IgD-negative memory B cell (primary cell): Measurements from ENCODE around the gene PON2. TPM values are rescaled to one million over a fixed set of nuclear protein-coding genes. Genes with fewer than 3 reads are reported as not detected.
"Not testable (repeated sequence)": the region's sequence is repeated elsewhere in the genome, so short reads cannot be mapped to it uniquely, and the experiment has no call there.

ENCODE experiments used
- H3K27ac Mint-ChIP-seq, 3 donors: one replicate each; pipeline ENCODE4 v1.8.0; 2020 to 2022; ENCODE audit warnings: mild to moderate bottlenecking in 3 of 3, mixed read lengths in 3 of 3, moderate library complexity in 1 of 3
- H3K27me3 Mint-ChIP-seq: one replicate; pipeline ENCODE4 v1.8.0; 2021; ENCODE audit warnings: mixed read lengths
- H3K36me3 Mint-ChIP-seq: one replicate; pipeline ENCODE4 v1.8.0; 2020; ENCODE audit warnings: mild to moderate bottlenecking, mixed read lengths
- H3K4me1 Mint-ChIP-seq, 3 donors: one replicate each; pipeline ENCODE4 v1.8.0; 2020 to 2022; ENCODE audit warnings: mixed read lengths in 3 of 3, mild to moderate bottlenecking in 1 of 3
- H3K4me3 Mint-ChIP-seq, 4 donors: one replicate each; pipeline ENCODE4 v1.8.0; 2020 to 2022; ENCODE audit warnings: mild to moderate bottlenecking in 4 of 4, mixed read lengths in 4 of 4, moderate library complexity in 3 of 4
- H3K9me3 Mint-ChIP-seq, 3 donors: one replicate each; pipeline ENCODE4 v1.8.0; 2020 to 2021; ENCODE audit warnings: mixed read lengths in 3 of 3, mild to moderate bottlenecking in 1 of 3
- polyA plus RNA-seq: library from polyadenylated mRNA; unstranded; fragments of 300-500 nt; fragmentation: Illumina TruSeq; gene quantifications from one replicate; pipeline ENCODE4 v1.2.3, GENCODE V29; 2021

Gene PON2
- polyA plus RNA-seq, 1 donor from 2014 or later: 1.7 TPM

- Mint-ChIP-seq H3K4me1 (peaks cover 0 to 1% (median 1%) of the 10 kb centered on the region in 3 donors), H3K27ac (no peak overlapping the region), H3K36me3 (peaks cover 3% of the 10 kb centered on the region), H3K9me3 (no peaks in the 10 kb centered on the region), H3K27me3 (peaks cover 18% of the 10 kb centered on the region), H3K4me3 (no peak overlapping the region)
Observed at GRCh38 chr7:95398155-95398940, 36.5 kb downstream of the PON2 start.

DNA sequence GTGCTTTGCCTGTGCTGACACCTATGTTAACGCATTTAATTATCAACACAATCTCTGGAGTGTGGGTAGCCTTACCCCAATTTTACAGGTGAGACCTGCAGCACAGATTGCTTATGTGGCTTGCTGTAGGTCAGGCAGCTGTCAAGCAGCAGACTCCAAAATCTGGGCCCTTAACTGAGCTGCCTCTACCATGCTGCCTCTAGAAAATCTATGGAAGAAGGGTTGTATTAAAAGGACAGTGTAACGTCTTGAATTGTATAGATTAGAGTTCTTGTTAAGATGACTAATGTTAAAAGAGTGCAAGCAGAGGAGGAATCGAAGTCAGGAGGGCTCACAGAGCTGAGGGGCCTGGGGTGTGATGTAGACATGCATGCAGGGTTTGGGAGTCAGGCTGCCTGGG, 37.4 kb downstream of the PON2 start:
- Mint-ChIP-seq H3K27me3 (peaks cover 21% of the 10 kb centered on the region), H3K4me3 (no peak overlapping the region), H3K27ac (peak overlapping the region in 1 of 3 donors; percentile 44), H3K9me3 (no peaks in the 10 kb centered on the region), H3K4me1 (peaks cover 0 to 1% (median 1%) of the 10 kb centered on the region in 3 donors), H3K36me3 (peaks cover 3% of the 10 kb centered on the region)

DNA sequence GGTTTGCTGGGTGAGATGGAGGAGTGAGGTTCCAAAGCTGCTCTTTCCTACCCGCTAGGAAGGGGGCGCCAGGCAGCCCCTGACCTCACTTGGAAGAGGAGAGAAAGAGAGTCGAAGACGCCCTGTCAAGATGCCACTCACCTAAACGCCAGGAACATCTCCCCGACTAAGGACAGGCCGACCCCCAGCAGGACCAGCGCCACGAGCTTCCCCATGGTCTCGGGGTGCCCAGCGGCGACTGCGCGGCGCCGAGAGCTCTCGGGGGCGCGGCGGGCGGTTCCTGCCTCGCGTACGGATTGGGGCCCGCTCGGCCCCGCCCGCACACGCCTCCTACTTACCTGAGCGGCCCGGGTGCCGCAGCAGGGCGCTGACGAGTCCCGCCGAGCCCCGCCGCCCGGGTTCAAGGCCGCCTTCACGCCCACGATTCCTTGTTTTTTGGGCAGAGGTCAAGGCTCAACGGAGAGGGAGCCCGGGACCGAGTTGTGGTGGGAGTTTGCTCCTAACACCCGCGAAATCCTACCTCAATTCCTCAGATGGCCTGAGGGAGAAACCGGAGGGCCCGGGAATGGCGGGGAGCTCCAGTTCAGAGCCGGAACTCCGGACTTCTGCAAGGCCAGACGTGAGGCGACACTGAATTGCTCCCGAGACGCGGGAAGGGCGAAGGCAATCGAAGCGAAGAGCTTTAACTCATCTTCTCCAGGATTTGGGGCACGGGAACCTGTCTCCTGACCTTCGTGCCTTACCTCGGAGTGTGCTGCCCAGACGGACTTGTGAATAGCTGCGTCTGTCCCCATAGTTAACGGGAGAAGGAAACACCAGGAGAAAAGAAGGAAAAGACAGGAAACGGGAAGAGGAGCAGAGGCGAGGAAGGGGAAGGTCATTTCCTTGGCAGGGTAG, 38.4 kb downstream of the PON2 start, which contains the start of gene PON3:
Gene PON3 (minus strand): TSS at position 240 of the 897 bp plus-strand sequence. CDS start 25 bp downstream, at position 215.
- no peaks in the 10 kb centered on the region for H3K36me3 Mint-ChIP-seq
- peak within 1 kb of the TSS in 3 of 4 donors; percentile 23 to 68 (median 23) for H3K4me3 Mint-ChIP-seq
- no peak within 1 kb of the TSS for H3K27ac Mint-ChIP-seq
- H3K4me1 Mint-ChIP-seq: peaks cover 0 to 1% (median 1%) of the 10 kb centered on the region in 3 donors
- peaks cover 21% of the 10 kb centered on the region for H3K27me3 Mint-ChIP-seq
- no peaks in the 10 kb centered on the region for H3K9me3 Mint-ChIP-seq

DNA sequence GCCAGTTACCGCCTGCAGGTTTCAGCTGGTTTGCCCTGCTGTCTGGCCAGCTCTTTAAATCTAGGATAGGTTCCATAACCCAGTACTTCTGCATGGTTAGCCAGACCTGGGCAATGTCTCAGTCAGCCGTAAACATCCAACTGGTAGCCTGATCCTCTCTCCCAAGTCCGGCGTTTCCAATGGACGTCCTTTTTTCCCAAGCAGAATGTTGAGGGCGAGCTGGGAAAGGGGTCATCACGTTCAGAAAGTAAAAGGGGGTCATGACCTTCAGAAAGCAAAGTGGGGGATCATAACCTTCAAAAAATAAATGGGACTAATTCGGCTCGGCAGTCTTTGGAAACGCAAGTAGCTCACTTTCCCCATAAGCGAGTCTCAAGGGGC, 39.1 kb downstream of the PON2 start:
- H3K27me3 Mint-ChIP-seq: peaks cover 21% of the 10 kb centered on the region

GRCh38 chr7:95394370-95394769, 40.5 kb downstream of the PON2 start:
- H3K9me3 Mint-ChIP-seq: no peaks in the 10 kb centered on the region
- H3K36me3 Mint-ChIP-seq: no peaks in the 10 kb centered on the region
- no peak overlapping the region for H3K27ac Mint-ChIP-seq
- H3K4me1 Mint-ChIP-seq: peaks cover 0 to 1% (median 1%) of the 10 kb centered on the region in 3 donors
- H3K4me3 Mint-ChIP-seq: no peak overlapping the region
- H3K27me3 Mint-ChIP-seq: peaks cover 21% of the 10 kb centered on the region

More for the DNA sequence above, 39.1 kb downstream of the PON2 start:
- no peak overlapping the region for H3K27ac Mint-ChIP-seq
- H3K9me3 Mint-ChIP-seq: no peaks in the 10 kb centered on the region
- H3K4me3 Mint-ChIP-seq: peak overlapping the region in 3 of 4 donors; percentile 23 to 68 (median 23)
- no peaks in the 10 kb centered on the region for H3K36me3 Mint-ChIP-seq
- peaks cover 0 to 1% (median 1%) of the 10 kb centered on the region in 3 donors for H3K4me1 Mint-ChIP-seq

DNA sequence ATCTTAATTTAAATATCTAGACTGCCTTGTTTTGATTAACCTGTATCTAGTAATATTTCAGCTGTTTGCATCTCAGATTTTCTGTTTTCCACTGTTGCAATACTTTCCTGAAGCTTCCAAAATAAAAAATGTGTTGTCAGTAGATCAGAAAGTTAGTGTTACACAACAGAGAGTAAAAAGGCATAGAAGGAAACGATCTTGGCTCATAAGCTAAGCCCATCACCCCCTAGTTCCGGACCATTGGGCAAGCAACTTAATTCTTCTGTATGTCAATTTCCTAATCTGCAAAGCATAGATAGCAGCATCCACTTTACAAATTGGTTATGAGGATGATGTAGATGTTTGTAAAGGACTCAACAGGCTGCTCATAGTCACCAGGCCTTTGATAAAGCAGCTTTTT, 43.1 kb downstream of the PON2 start:
- no peak overlapping the region for H3K27ac Mint-ChIP-seq
- peaks cover 0 to 4% (median 4%) of the 10 kb centered on the region in 3 donors for H3K9me3 Mint-ChIP-seq
- H3K4me1 Mint-ChIP-seq: peaks cover 0 to 1% (median under 1%) of the 10 kb centered on the region in 3 donors
- no peak overlapping the region for H3K4me3 Mint-ChIP-seq
- peaks cover 18% of the 10 kb centered on the region for H3K27me3 Mint-ChIP-seq
- no peaks in the 10 kb centered on the region for H3K36me3 Mint-ChIP-seq

DNA sequence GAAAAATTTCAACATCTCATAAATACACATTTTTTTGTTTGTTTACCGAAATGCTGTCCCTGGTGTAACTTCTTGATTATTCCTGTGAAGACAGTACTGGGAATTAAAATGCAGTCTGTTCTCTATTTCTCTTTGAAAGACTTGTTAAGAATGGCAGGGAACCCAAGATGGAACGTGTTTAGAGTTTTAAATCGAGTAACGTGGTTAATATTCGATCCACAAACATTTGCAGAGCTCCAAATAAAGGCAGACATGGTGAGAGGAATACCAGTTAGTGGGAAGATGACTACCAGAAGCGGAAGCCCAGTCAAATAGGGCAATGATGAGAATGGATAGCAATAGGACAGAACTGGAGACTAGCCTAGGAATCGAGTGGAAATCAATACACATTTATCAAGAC, 45.3 kb downstream of the PON2 start:
- Mint-ChIP-seq H3K36me3 (no peaks in the 10 kb centered on the region), H3K27ac (no peak overlapping the region), H3K4me1 (no peaks in the 10 kb centered on the region), H3K27me3 (peaks cover 12% of the 10 kb centered on the region), H3K4me3 (no peak overlapping the region), H3K9me3 (peaks cover 1 to 5% (median 4%) of the 10 kb centered on the region in 3 donors)

- H3K36me3 Mint-ChIP-seq, H3K4me3 Mint-ChIP-seq, H3K4me1 Mint-ChIP-seq, H3K9me3 Mint-ChIP-seq, H3K27ac Mint-ChIP-seq: not testable (repeated sequence)
- H3K27me3 Mint-ChIP-seq: peaks cover 18% of the 10 kb centered on the region
Observed at GRCh38 chr7:95379457-95379856, 55.4 kb downstream of the PON2 start.

- Mint-ChIP-seq H3K36me3 (no peaks in the 10 kb centered on the region), H3K9me3 (peaks cover 0 to 5% (median 1%) of the 10 kb centered on the region in 3 donors), H3K27ac (peak overlapping the region in 1 of 3 donors; percentile 25)
Observed at GRCh38 chr7:95376632-95377400, 58.0 kb downstream of the PON2 start.

DNA sequence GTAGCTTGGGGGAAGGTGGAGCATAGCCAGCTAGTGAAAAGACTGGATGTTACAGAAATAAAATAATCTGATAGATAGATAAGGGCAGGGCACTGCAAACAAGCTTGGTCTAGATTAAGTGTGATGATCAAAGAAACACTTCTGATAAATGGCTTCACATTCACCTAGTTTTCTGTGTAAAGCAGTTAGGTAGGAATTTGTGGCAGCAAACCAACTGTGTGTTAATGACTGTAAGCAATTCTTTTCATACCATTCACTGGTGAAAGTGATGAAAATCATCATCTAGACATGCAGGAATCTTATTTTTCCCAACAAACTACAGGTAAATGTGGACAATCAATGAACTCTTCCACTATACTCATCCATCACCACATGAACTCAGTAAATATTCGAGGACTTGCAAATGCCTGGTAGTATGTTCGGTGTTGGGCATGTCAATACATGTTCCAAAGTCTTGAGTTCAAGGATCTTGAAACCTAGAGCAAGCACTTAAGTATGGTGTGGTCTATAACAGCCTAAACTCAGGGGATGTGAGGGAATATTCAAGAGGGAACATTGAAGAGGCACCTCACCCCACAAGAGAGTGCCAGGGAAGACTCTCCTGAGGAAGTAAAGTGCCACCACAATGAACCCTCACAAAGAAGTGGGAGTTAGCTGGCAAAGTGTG, 59.1 kb downstream of the PON2 start:
- no peaks in the 10 kb centered on the region for H3K4me1 Mint-ChIP-seq
- no peak overlapping the region for H3K27ac Mint-ChIP-seq
- H3K36me3 Mint-ChIP-seq: no peaks in the 10 kb centered on the region
- H3K4me3 Mint-ChIP-seq: no peak overlapping the region
- H3K27me3 Mint-ChIP-seq: peaks cover 15% of the 10 kb centered on the region
- H3K9me3 Mint-ChIP-seq: peaks cover 0 to 5% (median 1%) of the 10 kb centered on the region in 3 donors

More at GRCh38 chr7:95376632-95377400, 58.0 kb downstream of the PON2 start:
- Mint-ChIP-seq H3K4me3 (no peak overlapping the region), H3K27me3 (peaks cover 18% of the 10 kb centered on the region), H3K4me1 (no peaks in the 10 kb centered on the region)

DNA sequence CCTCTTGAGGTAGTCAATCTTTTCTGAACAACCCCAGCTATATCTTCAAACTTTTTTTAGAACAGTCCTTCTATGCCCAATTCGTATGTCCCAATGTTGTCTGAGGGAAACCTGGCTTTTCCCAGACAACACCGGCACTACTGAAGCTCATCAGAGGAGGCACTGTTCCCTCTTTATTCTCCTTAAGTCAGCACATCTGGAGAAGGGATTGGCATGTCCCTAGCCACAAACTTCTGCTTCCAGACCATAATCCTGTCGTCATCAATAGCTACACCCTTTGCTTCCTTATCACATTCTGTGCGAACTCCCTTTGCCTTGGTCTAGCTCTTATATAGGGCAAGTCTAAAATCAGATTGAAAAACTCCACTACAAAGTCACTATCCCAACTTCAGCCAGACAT, 61.5 kb downstream of the PON2 start:
- Mint-ChIP-seq H3K4me1 (no peaks in the 10 kb centered on the region), H3K9me3 (peaks cover 0 to 1% (median 1%) of the 10 kb centered on the region in 3 donors), H3K27me3 (peaks cover 9% of the 10 kb centered on the region), H3K27ac (no peak overlapping the region), H3K4me3 (no peak overlapping the region), H3K36me3 (no peaks in the 10 kb centered on the region)

DNA sequence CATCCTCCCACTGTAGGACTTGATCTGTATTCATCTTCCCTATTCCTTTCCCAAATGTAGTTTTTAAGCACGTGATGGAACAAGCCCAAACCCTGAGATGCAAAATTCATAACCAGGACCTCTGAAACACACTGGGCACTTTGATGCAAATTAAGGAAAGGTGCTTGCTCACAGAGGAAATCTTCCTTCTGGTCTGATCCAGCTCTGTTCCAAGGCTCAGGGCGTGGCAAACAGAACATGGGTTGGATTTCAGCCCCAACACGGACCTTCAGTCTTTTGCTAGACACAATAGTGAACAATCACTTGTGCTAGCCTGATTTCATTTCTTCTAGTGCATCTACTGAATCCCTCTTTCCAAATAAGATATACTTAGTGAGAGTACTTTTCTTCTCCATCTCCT, 66.6 kb downstream of the PON2 start:
- H3K27ac Mint-ChIP-seq: no peak overlapping the region
- H3K4me1 Mint-ChIP-seq: no peaks in the 10 kb centered on the region
- H3K27me3 Mint-ChIP-seq: no peaks in the 10 kb centered on the region
- H3K9me3 Mint-ChIP-seq: peaks cover 0 to 1% (median 0%) of the 10 kb centered on the region in 3 donors
- no peak overlapping the region for H3K4me3 Mint-ChIP-seq
- no peaks in the 10 kb centered on the region for H3K36me3 Mint-ChIP-seq

DNA sequence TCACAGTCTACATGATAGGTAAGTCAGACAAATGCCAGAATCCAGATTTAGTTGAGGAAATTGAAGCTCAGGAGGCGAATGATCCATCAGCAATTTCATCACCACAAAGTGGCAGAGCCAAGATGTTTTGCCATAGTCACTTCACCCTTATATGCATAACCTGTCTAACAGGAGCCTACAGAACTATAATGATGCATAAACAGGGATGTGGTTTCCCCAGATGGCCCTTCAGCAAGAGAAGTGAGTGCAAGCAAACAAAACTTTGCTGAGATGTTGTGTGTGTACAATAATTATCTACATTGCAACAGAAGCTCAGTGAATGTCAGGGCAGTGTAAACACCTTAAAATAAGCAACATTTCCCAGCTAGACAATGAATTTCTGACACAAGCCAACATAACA, 67.2 kb downstream of the PON2 start:
- H3K36me3 Mint-ChIP-seq: no peaks in the 10 kb centered on the region
- peaks cover 0 to 1% (median 0%) of the 10 kb centered on the region in 3 donors for H3K9me3 Mint-ChIP-seq
- no peak overlapping the region for H3K4me3 Mint-ChIP-seq
- no peak overlapping the region for H3K27ac Mint-ChIP-seq
- H3K4me1 Mint-ChIP-seq: no peaks in the 10 kb centered on the region
- no peaks in the 10 kb centered on the region for H3K27me3 Mint-ChIP-seq

DNA sequence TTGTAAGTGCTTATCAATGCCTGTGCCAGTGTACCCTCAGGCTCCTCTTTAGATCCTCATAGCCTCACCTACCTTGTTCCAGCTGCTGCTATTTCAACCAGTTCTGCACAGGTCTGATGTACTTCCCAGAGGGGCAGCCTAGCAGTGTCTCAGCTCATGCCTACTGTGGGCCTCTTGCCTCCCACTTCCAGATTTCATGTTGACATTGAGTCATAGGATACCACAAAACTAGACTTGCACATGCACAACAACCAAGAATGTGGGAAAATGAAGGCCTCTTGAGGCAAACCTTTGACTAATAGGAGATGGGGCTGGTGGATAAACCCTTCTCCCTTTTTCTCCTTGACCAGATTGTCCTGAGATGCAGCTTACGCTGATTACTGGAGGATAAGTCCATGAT, 69.7 kb downstream of the PON2 start:
- H3K9me3 Mint-ChIP-seq: peaks cover 0 to 1% (median 0%) of the 10 kb centered on the region in 3 donors
- H3K27ac Mint-ChIP-seq: no peak overlapping the region
- H3K36me3 Mint-ChIP-seq: no peaks in the 10 kb centered on the region
- H3K4me3 Mint-ChIP-seq: no peak overlapping the region
- H3K27me3 Mint-ChIP-seq: no peaks in the 10 kb centered on the region
- no peaks in the 10 kb centered on the region for H3K4me1 Mint-ChIP-seq
